Esophagus muscularis mucosa (tissue), 4 donors: ENCODE data around the gene LOXL1. TPM values are rescaled to one million over a fixed set of nuclear protein-coding genes. Genes with fewer than 3 reads are reported as not detected.
A peak's percentile ranks its signal among the peaks of the same experiment; 100 is the strongest.
"Not testable (repeated sequence)": the region's sequence is repeated elsewhere in the genome, so short reads cannot be mapped to it uniquely, and the experiment has no call there.

Experiments used
- DNase-seq: peaks from one replicate; pipeline ENCODE4 v3.0.0-alpha.2; 2017; ENCODE audit errors: extremely low spot score
- H3K27ac ChIP-seq, 4 donors: fragments of 200-600 bp; sonication (generic); replicated peaks in 1 of 4; 1 replicate in 3 of 4; 2 replicates in 1 of 4; pipeline ENCODE4 v1.5.1; 2016 to 2019; ENCODE audit warnings: mild to moderate bottlenecking in 1 of 4
- H3K27me3 ChIP-seq, 4 donors: fragments of 200-600 bp; sonication (generic); one replicate each; pipeline versions ENCODE4 v1.5.1 to v1.6.0; 2016 to 2019
- H3K36me3 ChIP-seq, 4 donors: fragments of 200-600 bp; sonication (generic); one replicate each; pipeline ENCODE4 v1.5.1; 2016 to 2019
- H3K4me1 ChIP-seq, 4 donors: fragments of 200-600 bp; sonication (generic); one replicate each; pipeline ENCODE4 v1.5.1; 2016 to 2019
- H3K4me3 ChIP-seq, 4 donors: fragments of 200-600 bp; sonication (generic); 1 replicate in 2 of 4; 2 replicates in 2 of 4; pipeline ENCODE4 v1.5.1; 2016 to 2019; ENCODE audit warnings: mild to moderate bottlenecking in 4 of 4, moderate library complexity in 1 of 4
- H3K9me3 ChIP-seq, 4 donors: fragments of 200-600 bp; sonication (generic); 1 replicate in 3 of 4; 2 replicates in 1 of 4; pipeline ENCODE4 v1.5.1; 2016 to 2019
- CTCF ChIP-seq, 3 experiments: fragments of 200-600 bp in 2 of 3; fragments of 450-650 bp in 1 of 3; sonication (generic) in 2 of 3; IDR thresholded peaks; one replicate each; pipeline ENCODE4 v1.5.1; 2017 to 2019; ENCODE audit warnings: antibody characterized with exemption in 3 of 3, mild to moderate bottlenecking in 2 of 3, moderate library complexity in 1 of 3
- EP300 ChIP-seq: sonication (generic); formaldehyde crosslinking; IDR thresholded peaks from one replicate; pipeline ENCODE4 v1.6.1; 2017; ENCODE audit warnings: antibody characterized with exemption
- POLR2A ChIP-seq: fragments of 450-650 bp; IDR thresholded peaks from one replicate; pipeline ENCODE4 v1.6.1; 2017; ENCODE audit warnings: antibody characterized with exemption, moderate library complexity, mild to moderate bottlenecking, low read depth
- POLR2AphosphoS5 ChIP-seq, 2 donors: sonication (generic); formaldehyde crosslinking; IDR thresholded peaks; one replicate each; pipeline ENCODE4 v1.6.1; 2017; ENCODE audit warnings: antibody characterized with exemption in 2 of 2
- WGBS: methylation state at CpG from one replicate; pipeline ENCODE4 v1.1.5; 2018; 5-methylcytosine and 5-hydroxymethylcytosine counted together
- intact Hi-C: fragments of 100-400 bp; cut with DNase I; formaldehyde crosslinking; loops from one replicate; pipeline ENCODE4 v1.15.1; 2023
- total RNA-seq, 4 donors: library from RNA; depleted of rRNA; stranded (reverse); fragments of >200 nt; gene quantifications; one replicate each; pipeline versions ENCODE4 v1.1.0 to v1.2.1, GENCODE V29; 2016

Gene LOXL1
- total RNA-seq, 4 donors from 2014 or later = 19.7 to 84.3 (median 39.1) TPM

- Histone ChIP-seq H3K4me1 (peaks cover 8 to 22% (median 20%) of the 10 kb centered on the region in 4 donors), H3K27ac (no peak overlapping the region), H3K27me3 (no peaks in the 10 kb centered on the region), H3K36me3 (no peaks in the 10 kb centered on the region), H3K9me3 (no peaks in the 10 kb centered on the region), H3K4me3 (no peak overlapping the region)
- no peak for DNase-seq
- 72% methylated on average over 3 of the region's 3 CpGs for WGBS
- intact Hi-C loops = no loop called here
- TF ChIP-seq EP300 = no peak
- TF ChIP-seq CTCF (IDR thresholded peaks at IDR 0.05) = no peak
- TF ChIP-seq POLR2A = no peak
- no peak for TF ChIP-seq POLR2AphosphoS5 (IDR thresholded peaks at IDR 0.05)
These were observed 42.2 kb downstream of the LOXL1 start for GRCh38 chr15:73968461-73968860.

GRCh38 chr15:73969151-73969759 is 43.0 kb downstream of the LOXL1 start:
- WGBS = 88% methylated on average over 6 of the region's 6 CpGs
- no peak for TF ChIP-seq CTCF (IDR thresholded peaks at IDR 0.05)
- no peak for TF ChIP-seq EP300
- no peak for TF ChIP-seq POLR2A
- no peak for TF ChIP-seq POLR2AphosphoS5 (IDR thresholded peaks at IDR 0.05)
- DNase-seq = no peak
- Histone ChIP-seq H3K36me3 (no peaks in the 10 kb centered on the region), H3K27me3 (peaks cover 0 to under 1% (median 0%) of the 10 kb centered on the region in 4 donors), H3K4me3 (no peak overlapping the region), H3K9me3 (no peaks in the 10 kb centered on the region), H3K27ac (no peak overlapping the region), H3K4me1 (peaks cover 8 to 23% (median 21%) of the 10 kb centered on the region in 4 donors)
- intact Hi-C loops = no loop called here

- H3K36me3 ChIP-seq = no peaks in the 10 kb centered on the region
- no peaks in the 10 kb centered on the region for H3K9me3 ChIP-seq
- peak overlapping the region; percentile 28 to 46 (median 36) for H3K4me3 ChIP-seq
- WGBS = 0% methylated on average over 4 of the region's 26 CpGs
- intact Hi-C loops = loop anchor here (10.0 kb wide), 1 partner anchor 342 kb away; no protein-coding TSS in a partner anchor
- no peak overlapping the region for H3K27ac ChIP-seq
- peak; percentile 95 for DNase-seq
- peaks cover 0 to 16% (median 0%) of the 10 kb centered on the region in 4 donors for H3K27me3 ChIP-seq
- TF ChIP-seq EP300 (no peak), POLR2A (no peak), POLR2AphosphoS5 (IDR thresholded peaks at IDR 0.05) (peak in 1 of 2 donors; percentile 43), CTCF (IDR thresholded peaks at IDR 0.05) (peak; percentile 81 to 95 (median 91))
- peaks cover 4 to 12% (median 11%) of the 10 kb centered on the region in 4 donors for H3K4me1 ChIP-seq
These were observed 46.9 kb downstream of the LOXL1 start for GRCh38 chr15:73972984-73973682.

GRCh38 chr15:73973683-73974200 is 47.5 kb downstream of the LOXL1 start:
- H3K9me3 ChIP-seq, DNase-seq, H3K27ac ChIP-seq, H3K36me3 ChIP-seq: not testable (repeated sequence)
- intact Hi-C loops = loop anchor here (10.0 kb wide), 1 partner anchor 341 kb away; no protein-coding TSS in a partner anchor
- peak overlapping the region in 2 of 4 donors; percentile 35 to 37 for H3K4me3 ChIP-seq
- no CpG with 5 or more reads among the region's 39 CpGs for WGBS
- H3K4me1 ChIP-seq = peaks cover 4 to 12% (median 11%) of the 10 kb centered on the region in 4 donors
- H3K27me3 ChIP-seq = peaks cover 0 to 16% (median 0%) of the 10 kb centered on the region in 4 donors

- not testable (repeated sequence) for H3K4me3 ChIP-seq, H3K9me3 ChIP-seq, H3K36me3 ChIP-seq, H3K27ac ChIP-seq, DNase-seq
- Histone ChIP-seq H3K4me1 (peaks cover 4 to 12% (median 11%) of the 10 kb centered on the region in 4 donors), H3K27me3 (peaks cover 0 to 16% (median 0%) of the 10 kb centered on the region in 4 donors)
- 54% methylated on average over 18 of the region's 18 CpGs for WGBS
- intact Hi-C loops = loop anchor here (5.0 to 10.0 kb wide), 2 partner anchors 62 to 339 kb away; no protein-coding TSS in a partner anchor
These were observed 49.3 kb downstream of the LOXL1 start for GRCh38 chr15:73975440-73976125.
